Peyer's patch (tissue), 4 donors: Measurements from ENCODE around the gene POU6F2.

Experiments used
- POLR2A ChIP-seq, 2 donors: fragments of 450-650 bp; IDR thresholded peaks; one replicate each; pipeline ENCODE4 v1.5.1; 2017; ENCODE audit warnings: antibody characterized with exemption in 2 of 2, mild to moderate bottlenecking in 2 of 2, moderate library complexity in 2 of 2
- TF ChIP-seq, protein P1 (sequence below), 6 experiments: fragments of 450-650 bp in 4 of 6; fragments of 200-600 bp in 2 of 6; sonication (generic) in 1 of 6; IDR thresholded peaks; one replicate each; pipeline ENCODE4 v1.5.1; 2017 to 2019; ENCODE audit warnings: antibody characterized with exemption in 6 of 6, mild to moderate bottlenecking in 3 of 6, moderate library complexity in 1 of 6

DNA sequence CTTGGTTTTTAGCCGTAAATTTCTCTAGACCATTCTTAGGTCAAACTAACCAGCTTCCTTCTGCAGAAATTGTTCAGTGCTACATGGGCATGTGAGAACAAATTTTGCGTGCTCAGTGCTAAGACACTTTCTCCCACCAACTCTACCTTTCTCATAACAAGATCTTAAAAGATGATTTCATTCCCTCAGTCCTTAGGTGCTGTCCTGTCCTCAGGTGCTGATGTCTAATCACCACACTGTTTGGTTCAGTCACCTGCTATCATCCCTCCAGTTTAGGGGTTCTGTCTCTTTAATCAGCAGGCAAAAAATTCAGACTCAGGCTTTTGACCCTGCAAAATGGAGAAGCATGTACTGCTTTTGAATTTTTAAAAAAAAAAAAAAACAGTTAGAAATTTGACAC is 361.0 kb downstream of the POU6F2 start:
- TF ChIP-seq, protein P1, sequence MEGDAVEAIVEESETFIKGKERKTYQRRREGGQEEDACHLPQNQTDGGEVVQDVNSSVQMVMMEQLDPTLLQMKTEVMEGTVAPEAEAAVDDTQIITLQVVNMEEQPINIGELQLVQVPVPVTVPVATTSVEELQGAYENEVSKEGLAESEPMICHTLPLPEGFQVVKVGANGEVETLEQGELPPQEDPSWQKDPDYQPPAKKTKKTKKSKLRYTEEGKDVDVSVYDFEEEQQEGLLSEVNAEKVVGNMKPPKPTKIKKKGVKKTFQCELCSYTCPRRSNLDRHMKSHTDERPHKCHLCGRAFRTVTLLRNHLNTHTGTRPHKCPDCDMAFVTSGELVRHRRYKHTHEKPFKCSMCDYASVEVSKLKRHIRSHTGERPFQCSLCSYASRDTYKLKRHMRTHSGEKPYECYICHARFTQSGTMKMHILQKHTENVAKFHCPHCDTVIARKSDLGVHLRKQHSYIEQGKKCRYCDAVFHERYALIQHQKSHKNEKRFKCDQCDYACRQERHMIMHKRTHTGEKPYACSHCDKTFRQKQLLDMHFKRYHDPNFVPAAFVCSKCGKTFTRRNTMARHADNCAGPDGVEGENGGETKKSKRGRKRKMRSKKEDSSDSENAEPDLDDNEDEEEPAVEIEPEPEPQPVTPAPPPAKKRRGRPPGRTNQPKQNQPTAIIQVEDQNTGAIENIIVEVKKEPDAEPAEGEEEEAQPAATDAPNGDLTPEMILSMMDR (IDR thresholded peaks at IDR 0.05) = no peak
- TF ChIP-seq POLR2A (IDR thresholded peaks at IDR 0.05) = no peak
